Smooth muscle cell (in vitro differentiated cells): ENCODE results near the gene NANS. TPM values are rescaled to one million over a fixed set of nuclear protein-coding genes. Genes with fewer than 3 reads are reported as not detected.
"Not testable (repeated sequence)": the region's sequence is repeated elsewhere in the genome, so short reads cannot be mapped to it uniquely, and the experiment has no call there.

Source experiments
- DNase-seq: peaks from one replicate; lab custom pipeline; 2025; ENCODE audit not compliant: unreplicated experiment; lab: John Stamatoyannopoulos, UW
- H2AFZ ChIP-seq: fragments of 200-600 bp; sonication (generic); 2 replicates; pipeline ENCODE4 v1.6.0; 2016; ENCODE audit warnings: antibody characterized with exemption, low read depth, mild to moderate bottlenecking
- H3F3A ChIP-seq: fragments of 200-600 bp; sonication (generic); 2 replicates; pipeline ENCODE4 v1.6.0; 2017; ENCODE audit warnings: antibody characterized with exemption, low read depth
- H3K27ac ChIP-seq: fragments of 200-600 bp; sonication (generic); 2 replicates; pipeline ENCODE4 v1.5.1; 2016; ENCODE audit warnings: low read depth, mild to moderate bottlenecking
- H3K27me3 ChIP-seq: fragments of 200-600 bp; sonication (generic); 2 replicates; pipeline ENCODE4 v1.6.1; 2016; ENCODE audit warnings: low read depth, mild to moderate bottlenecking
- H3K36me3 ChIP-seq: fragments of 200-600 bp; sonication (generic); 2 replicates; pipeline ENCODE4 v1.5.1; 2016; ENCODE audit warnings: low read depth
- H3K4me1 ChIP-seq: fragments of 200-600 bp; sonication (generic); 2 replicates; pipeline ENCODE4 v1.5.1; 2016; ENCODE audit warnings: low read depth
- H3K4me2 ChIP-seq: fragments of 200-600 bp; sonication (generic); 2 replicates; pipeline ENCODE4 v1.6.0; 2016; ENCODE audit warnings: mild to moderate bottlenecking
- H3K4me3 ChIP-seq: fragments of 200-600 bp; sonication (generic); 2 replicates; pipeline ENCODE4 v1.5.1; 2016; ENCODE audit warnings: mild to moderate bottlenecking
- H3K79me2 ChIP-seq: fragments of 200-600 bp; sonication (generic); 2 replicates; pipeline ENCODE4 v1.6.0; 2016; ENCODE audit warnings: low read depth, mild to moderate bottlenecking
- H3K9ac ChIP-seq: fragments of 200-600 bp; sonication (generic); 2 replicates; pipeline ENCODE4 v1.6.0; 2016; ENCODE audit warnings: low read depth
- H3K9me3 ChIP-seq: fragments of 200-600 bp; sonication (generic); replicated peaks from 2 replicates; pipeline ENCODE4 v1.5.1; 2016; ENCODE audit warnings: low read depth
- H4K20me1 ChIP-seq: fragments of 200-600 bp; sonication (generic); 2 replicates; pipeline ENCODE4 v1.6.0; 2016; ENCODE audit warnings: low read depth
- WGBS: methylation state at CpG from one replicate; pipeline ENCODE4 v1.1.7; 2016; ENCODE audit warnings: low lambda C conversion rate; 5-methylcytosine and 5-hydroxymethylcytosine counted together
- polyA plus RNA-seq: library from polyadenylated mRNA; unstranded; fragments of >200 nt; fragmentation: Nextera tagmentation; extraction: Ambion mirVana; gene quantifications from 2 replicates; pipeline ENCODE4 v1.2.1, GENCODE V29; 2016
- total RNA-seq: library from RNA; depleted of rRNA; stranded (reverse); fragments of >200 nt; gene quantifications from 2 replicates; pipeline ENCODE4 v1.2.3, GENCODE V29; 2014
- TF ChIP-seq, protein P1 (sequence below): fragments of 200-600 bp; sonication (generic); IDR thresholded peaks from 2 replicates; pipeline ENCODE4 v1.5.1; 2017; ENCODE audit warnings: borderline replicate concordance, mild to moderate bottlenecking, antibody characterized with exemption; ENCODE audit not compliant: insufficient read depth, poor library complexity, severe bottlenecking

Gene NANS
- total and polyA plus RNA-seq, 2 experiments from 2014 or later = 59.4 to 117 TPM

DNA sequence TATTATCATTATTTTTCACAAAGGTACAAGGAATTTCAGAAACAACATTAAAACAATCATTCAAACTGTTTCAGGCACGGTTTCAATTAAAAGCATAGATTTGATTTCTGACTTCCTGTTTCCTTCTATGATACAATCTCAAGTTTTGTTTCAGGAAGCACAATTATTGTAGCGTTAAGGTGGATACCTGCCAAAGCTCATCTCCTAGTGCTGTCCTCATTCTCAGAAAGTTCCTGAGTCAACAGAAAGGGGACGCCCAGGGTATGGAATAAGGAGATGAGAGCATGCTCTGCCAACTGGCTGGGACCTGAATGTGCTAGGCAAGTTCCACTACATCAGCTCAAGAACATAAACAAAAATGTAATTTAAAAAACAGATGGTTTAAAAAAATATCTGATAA, 64.5 kb downstream of the NANS start:
- H3K27ac ChIP-seq = no peak overlapping the region
- no peak overlapping the region for H3K4me2 ChIP-seq
- no peaks in the 10 kb centered on the region for H3K9me3 ChIP-seq
- DNase-seq = no peak
- no peaks in the 10 kb centered on the region for H3K4me1 ChIP-seq
- H3K79me2 ChIP-seq = no peaks in the 10 kb centered on the region
- H2AFZ ChIP-seq = no peak overlapping the region
- H3K36me3 ChIP-seq = no peaks in the 10 kb centered on the region
- H3K4me3 ChIP-seq = no peak overlapping the region
- no peaks in the 10 kb centered on the region for H4K20me1 ChIP-seq
- 89% methylated on average over 3 of the region's 3 CpGs for WGBS
- TF ChIP-seq, protein P1, sequence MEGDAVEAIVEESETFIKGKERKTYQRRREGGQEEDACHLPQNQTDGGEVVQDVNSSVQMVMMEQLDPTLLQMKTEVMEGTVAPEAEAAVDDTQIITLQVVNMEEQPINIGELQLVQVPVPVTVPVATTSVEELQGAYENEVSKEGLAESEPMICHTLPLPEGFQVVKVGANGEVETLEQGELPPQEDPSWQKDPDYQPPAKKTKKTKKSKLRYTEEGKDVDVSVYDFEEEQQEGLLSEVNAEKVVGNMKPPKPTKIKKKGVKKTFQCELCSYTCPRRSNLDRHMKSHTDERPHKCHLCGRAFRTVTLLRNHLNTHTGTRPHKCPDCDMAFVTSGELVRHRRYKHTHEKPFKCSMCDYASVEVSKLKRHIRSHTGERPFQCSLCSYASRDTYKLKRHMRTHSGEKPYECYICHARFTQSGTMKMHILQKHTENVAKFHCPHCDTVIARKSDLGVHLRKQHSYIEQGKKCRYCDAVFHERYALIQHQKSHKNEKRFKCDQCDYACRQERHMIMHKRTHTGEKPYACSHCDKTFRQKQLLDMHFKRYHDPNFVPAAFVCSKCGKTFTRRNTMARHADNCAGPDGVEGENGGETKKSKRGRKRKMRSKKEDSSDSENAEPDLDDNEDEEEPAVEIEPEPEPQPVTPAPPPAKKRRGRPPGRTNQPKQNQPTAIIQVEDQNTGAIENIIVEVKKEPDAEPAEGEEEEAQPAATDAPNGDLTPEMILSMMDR = no peak
- H3K27me3 ChIP-seq = no peaks in the 10 kb centered on the region
- no peaks in the 10 kb centered on the region for H3F3A ChIP-seq
- no peak overlapping the region for H3K9ac ChIP-seq

DNA sequence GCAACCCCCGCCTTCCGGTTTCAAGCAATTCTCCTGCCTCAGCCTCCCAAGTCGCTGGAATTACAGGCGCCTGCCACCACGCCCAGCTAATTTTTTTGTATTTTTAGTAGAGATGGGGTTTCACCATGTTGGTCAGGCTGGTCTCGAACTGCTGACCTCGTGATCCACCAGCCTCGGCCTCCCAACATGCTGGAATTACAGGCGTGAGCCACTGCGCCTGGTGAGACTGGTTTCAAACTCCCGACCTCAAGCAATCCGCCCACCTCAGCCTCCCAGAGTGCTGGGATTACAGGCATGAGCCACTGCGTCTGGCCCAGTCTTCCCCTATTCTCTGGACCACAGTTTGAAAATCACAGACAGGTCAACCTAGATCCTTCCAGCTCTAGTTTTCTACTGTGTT, 67.6 kb downstream of the NANS start:
- not testable (repeated sequence) for H4K20me1 ChIP-seq, H3K4me2 ChIP-seq, H3F3A ChIP-seq, H3K36me3 ChIP-seq, H3K79me2 ChIP-seq, H3K27ac ChIP-seq, H3K27me3 ChIP-seq, DNase-seq, H3K4me1 ChIP-seq, H3K4me3 ChIP-seq, H3K9ac ChIP-seq, H3K9me3 ChIP-seq, H2AFZ ChIP-seq
- WGBS = 93% methylated on average over 13 of the region's 13 CpGs

DNA sequence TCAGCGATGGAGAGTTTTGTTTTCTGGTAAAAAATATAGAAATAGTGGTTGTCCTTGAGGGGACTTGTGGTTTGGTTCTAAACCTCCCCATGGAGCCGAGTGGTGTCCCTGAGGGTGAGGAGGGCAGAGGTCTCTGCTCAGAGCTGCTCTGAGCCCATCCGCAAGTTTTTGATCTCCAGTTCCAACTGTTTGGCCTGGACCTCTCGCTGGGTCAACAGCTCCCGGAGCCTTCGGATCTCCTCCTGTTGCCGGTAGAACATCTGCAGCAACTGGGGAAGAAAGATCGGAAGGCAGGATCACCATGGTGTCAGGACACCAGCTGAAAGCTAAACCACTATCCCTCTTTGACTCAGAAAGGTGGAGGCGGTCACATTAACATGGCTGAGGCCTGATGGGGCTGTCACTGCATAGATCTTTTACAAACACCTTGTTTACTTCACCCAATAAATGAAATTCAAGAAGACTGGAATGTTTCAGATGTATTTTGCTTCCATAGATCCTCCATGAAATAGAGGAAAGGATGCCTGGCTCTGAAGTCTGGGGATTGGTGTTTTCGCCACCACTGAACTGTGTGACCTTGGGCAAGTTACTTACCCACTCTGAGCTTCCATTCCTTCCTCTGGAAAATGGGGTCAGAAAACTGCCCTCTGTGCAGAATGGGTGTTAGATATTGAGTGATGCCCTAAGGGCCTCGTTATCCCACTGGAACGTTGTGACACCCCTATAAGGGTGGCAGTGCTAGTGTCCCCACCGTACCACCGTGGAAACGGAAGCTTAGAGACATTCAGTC, 68.3 kb downstream of the NANS start:
- Histone ChIP-seq H3K79me2 (no peaks in the 10 kb centered on the region), H3F3A (no peaks in the 10 kb centered on the region), H3K36me3 (no peaks in the 10 kb centered on the region), H3K9ac (no peak overlapping the region), H3K4me1 (no peaks in the 10 kb centered on the region), H4K20me1 (no peaks in the 10 kb centered on the region), H3K27me3 (no peaks in the 10 kb centered on the region), H2AFZ (no peak overlapping the region), H3K4me2 (no peak overlapping the region), H3K9me3 (no peaks in the 10 kb centered on the region), H3K27ac (no peak overlapping the region), H3K4me3 (no peak overlapping the region)
- 95% methylated on average over 15 of the region's 15 CpGs for WGBS
- no peak for DNase-seq
- TF ChIP-seq, protein P1 = no peak

DNA sequence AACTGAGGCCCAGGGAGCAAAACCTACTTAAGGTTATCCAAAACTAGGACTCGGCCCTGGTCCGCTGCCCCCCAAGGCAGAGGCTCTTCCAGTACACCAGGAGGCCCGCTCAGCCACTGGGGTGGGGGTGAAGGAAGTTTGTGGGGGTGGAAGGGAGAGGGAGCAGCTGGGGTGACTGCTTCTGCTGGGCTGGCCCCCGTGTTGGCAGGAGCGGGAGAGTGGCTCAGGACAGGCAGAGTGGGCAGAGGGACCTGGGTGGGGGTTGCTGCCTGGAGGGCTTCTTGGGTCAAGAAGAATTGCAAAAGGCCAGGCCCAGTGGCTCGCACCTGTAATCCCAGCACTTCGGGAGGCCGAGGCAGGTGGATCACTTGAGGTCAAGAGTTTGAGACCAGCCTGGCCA, 70.7 kb downstream of the NANS start:
- Histone ChIP-seq H3K27me3 (no peaks in the 10 kb centered on the region), H3K4me2 (no peak overlapping the region), H3K9me3 (no peaks in the 10 kb centered on the region), H3F3A (no peaks in the 10 kb centered on the region), H4K20me1 (no peaks in the 10 kb centered on the region), H3K36me3 (no peaks in the 10 kb centered on the region), H3K27ac (no peak overlapping the region), H2AFZ (no peak overlapping the region), H3K9ac (no peak overlapping the region), H3K4me1 (no peaks in the 10 kb centered on the region), H3K4me3 (no peak overlapping the region), H3K79me2 (no peaks in the 10 kb centered on the region)
- no peak for DNase-seq
- TF ChIP-seq, protein P1 = no peak
- WGBS = 100% methylated on average over 8 of the region's 8 CpGs
